Upper lobe of right lung (tissue), 1 donor: ENCODE measurements around the gene XYLT1. TPM values are rescaled to one million over a fixed set of nuclear protein-coding genes. Genes with fewer than 3 reads are reported as not detected.

Experiments
- ATAC-seq: fragments of 200-7000 bp; cut with Tn5 transposase; one replicate; pipeline ENCODE4 v1.9.1; 2020; ENCODE audit warnings: mild to moderate bottlenecking, moderate library complexity
- DNase-seq: peaks from one replicate; pipeline ENCODE4 v3.0.0-alpha.2; 2020
- H3K27ac ChIP-seq: fragments of 200-600 bp; one replicate; pipeline ENCODE4 v1.8.0; 2022
- H3K27me3 ChIP-seq: fragments of 200-600 bp; one replicate; pipeline ENCODE4 v1.8.0; 2022; ENCODE audit warnings: mild to moderate bottlenecking
- H3K36me3 ChIP-seq: fragments of 200-600 bp; one replicate; pipeline ENCODE4 v1.8.0; 2022
- H3K4me1 ChIP-seq: fragments of 200-600 bp; one replicate; pipeline ENCODE4 v1.8.0; 2022
- H3K4me3 ChIP-seq: fragments of 200-600 bp; one replicate; pipeline ENCODE4 v1.8.0; 2022; ENCODE audit warnings: mild to moderate bottlenecking
- H3K9me3 ChIP-seq: fragments of 200-600 bp; one replicate; pipeline ENCODE4 v1.8.0; 2022
- intact Hi-C: fragments of 100-400 bp; cut with DNase I; formaldehyde crosslinking; loops from one replicate; pipeline ENCODE4 v1.11.0; 2022
- total RNA-seq: library from RNA; stranded (reverse); fragmentation: NEBNext Ultra II Directional; extraction: Animal tissue kit (Norgen Biotek cat#: 25700); gene quantifications from one replicate; pipeline ENCODE4 v1.2.1, GENCODE V29; 2021
- TF ChIP-seq, protein P1 (sequence below): fragments of 200-600 bp; IDR thresholded peaks from one replicate; pipeline ENCODE4 v1.8.0; 2022; ENCODE audit warnings: antibody characterized with exemption
- donor health status: DM: no; HTN: yes; CAD: no; lungs with severe emphysema.

Gene XYLT1
- total RNA-seq, 1 donor from 2014 or later = 12.1 TPM

DNA sequence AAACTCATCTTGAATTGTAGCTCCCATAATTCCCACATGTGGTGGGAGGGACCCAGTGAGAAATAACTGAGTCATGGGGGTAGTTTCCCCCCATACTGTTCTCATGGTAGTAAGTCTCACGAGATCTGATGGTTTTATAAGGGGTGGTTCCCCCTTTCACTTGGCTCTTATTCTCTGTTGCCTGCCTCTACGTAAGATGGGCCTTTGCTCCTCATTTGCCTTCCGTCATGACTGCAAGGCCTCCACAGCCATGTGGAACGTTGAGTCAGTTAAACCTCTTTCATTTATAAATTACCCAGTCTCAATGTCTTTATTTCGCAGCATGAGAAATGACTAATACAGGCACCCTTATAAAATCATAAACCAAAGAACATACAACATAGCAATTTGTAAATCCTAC, 79.0 kb downstream of the XYLT1 start:
- intact Hi-C loops = no loop called here
- TF ChIP-seq, protein P1, sequence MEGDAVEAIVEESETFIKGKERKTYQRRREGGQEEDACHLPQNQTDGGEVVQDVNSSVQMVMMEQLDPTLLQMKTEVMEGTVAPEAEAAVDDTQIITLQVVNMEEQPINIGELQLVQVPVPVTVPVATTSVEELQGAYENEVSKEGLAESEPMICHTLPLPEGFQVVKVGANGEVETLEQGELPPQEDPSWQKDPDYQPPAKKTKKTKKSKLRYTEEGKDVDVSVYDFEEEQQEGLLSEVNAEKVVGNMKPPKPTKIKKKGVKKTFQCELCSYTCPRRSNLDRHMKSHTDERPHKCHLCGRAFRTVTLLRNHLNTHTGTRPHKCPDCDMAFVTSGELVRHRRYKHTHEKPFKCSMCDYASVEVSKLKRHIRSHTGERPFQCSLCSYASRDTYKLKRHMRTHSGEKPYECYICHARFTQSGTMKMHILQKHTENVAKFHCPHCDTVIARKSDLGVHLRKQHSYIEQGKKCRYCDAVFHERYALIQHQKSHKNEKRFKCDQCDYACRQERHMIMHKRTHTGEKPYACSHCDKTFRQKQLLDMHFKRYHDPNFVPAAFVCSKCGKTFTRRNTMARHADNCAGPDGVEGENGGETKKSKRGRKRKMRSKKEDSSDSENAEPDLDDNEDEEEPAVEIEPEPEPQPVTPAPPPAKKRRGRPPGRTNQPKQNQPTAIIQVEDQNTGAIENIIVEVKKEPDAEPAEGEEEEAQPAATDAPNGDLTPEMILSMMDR = no peak
- ATAC-seq = no peak
- no peak for DNase-seq
- Histone ChIP-seq H3K36me3 (no peaks in the 10 kb centered on the region), H3K27me3 (no peaks in the 10 kb centered on the region), H3K27ac (no peak overlapping the region), H3K4me3 (no peak overlapping the region), H3K9me3 (no peaks in the 10 kb centered on the region), H3K4me1 (peaks cover 14% of the 10 kb centered on the region)

DNA sequence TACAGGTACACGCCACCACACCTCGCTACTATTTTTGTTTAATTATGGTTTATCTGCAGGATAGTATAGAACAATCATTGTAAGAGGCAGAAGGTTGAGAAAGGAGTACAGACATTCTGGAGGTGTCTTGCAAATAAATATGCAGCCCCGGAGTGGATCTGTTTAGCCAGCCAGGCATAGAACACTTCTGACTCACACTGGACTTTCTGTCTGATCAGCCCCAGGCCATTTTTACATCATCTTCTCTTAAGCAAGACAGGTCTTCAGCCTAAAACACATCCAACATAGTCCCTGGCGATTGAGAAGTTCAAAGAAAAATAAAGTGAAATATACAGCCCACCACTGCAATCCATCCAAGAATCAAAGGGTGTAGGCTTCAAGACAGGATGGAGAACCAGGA, 81.4 kb downstream of the XYLT1 start:
- DNase-seq = no peak
- Histone ChIP-seq H3K27ac (no peak overlapping the region), H3K4me1 (no peaks in the 10 kb centered on the region), H3K9me3 (no peaks in the 10 kb centered on the region), H3K27me3 (no peaks in the 10 kb centered on the region), H3K4me3 (no peak overlapping the region), H3K36me3 (no peaks in the 10 kb centered on the region)
- ATAC-seq = no peak
- TF ChIP-seq, protein P1 = no peak
- intact Hi-C loops = no loop called here

DNA sequence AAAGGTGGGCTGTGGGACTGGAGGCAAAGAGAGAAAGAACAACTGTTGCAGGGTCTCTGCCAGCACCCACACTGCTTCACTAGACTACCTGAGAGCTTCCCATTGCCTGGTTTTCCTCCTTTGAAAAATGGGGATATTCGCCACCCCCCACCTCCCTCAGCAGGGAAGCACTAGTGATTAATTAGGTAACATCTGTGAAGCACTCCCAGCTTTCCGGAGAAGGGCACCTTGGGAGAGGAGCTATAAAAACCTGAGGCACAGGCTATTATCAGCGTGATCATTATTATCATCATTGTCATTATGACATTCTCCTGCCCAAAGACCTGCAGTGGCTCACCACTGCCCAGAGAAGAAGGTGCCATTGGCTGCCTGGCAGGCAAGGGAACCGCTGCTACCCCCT, 83.5 kb downstream of the XYLT1 start:
- no peaks in the 10 kb centered on the region for H3K27me3 ChIP-seq
- H3K27ac ChIP-seq = no peak overlapping the region
- no peak for DNase-seq
- H3K9me3 ChIP-seq = no peaks in the 10 kb centered on the region
- H3K4me3 ChIP-seq = no peak overlapping the region
- TF ChIP-seq, protein P1 = no peak
- no peaks in the 10 kb centered on the region for H3K36me3 ChIP-seq
- intact Hi-C loops = no loop called here
- H3K4me1 ChIP-seq = peaks cover 5% of the 10 kb centered on the region
- no peak for ATAC-seq

DNA sequence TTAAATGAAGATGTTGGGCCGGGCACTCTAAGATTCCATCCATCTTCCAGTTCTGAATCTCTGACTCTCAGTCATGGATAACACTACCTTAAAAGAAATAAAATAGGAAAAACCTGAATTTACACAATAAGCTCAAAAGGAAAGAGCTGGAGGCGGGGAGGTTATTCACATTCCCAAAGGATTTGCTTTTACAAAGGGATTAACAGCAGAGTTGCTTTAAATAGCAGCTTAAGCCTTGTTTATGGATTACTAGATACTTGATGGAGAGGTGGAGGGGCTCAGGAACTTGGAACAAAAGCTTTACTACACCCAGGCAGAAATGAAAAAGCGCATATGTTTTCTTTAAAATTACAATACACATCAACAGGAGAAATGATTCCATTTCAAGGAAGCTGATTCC, 84.5 kb downstream of the XYLT1 start:
- Histone ChIP-seq H3K36me3 (no peaks in the 10 kb centered on the region), H3K4me1 (peaks cover 5% of the 10 kb centered on the region), H3K27me3 (no peaks in the 10 kb centered on the region), H3K9me3 (no peaks in the 10 kb centered on the region), H3K4me3 (no peak overlapping the region), H3K27ac (no peak overlapping the region)
- intact Hi-C loops = no loop called here
- ATAC-seq = no peak
- TF ChIP-seq, protein P1 = no peak
- DNase-seq = no peak

DNA sequence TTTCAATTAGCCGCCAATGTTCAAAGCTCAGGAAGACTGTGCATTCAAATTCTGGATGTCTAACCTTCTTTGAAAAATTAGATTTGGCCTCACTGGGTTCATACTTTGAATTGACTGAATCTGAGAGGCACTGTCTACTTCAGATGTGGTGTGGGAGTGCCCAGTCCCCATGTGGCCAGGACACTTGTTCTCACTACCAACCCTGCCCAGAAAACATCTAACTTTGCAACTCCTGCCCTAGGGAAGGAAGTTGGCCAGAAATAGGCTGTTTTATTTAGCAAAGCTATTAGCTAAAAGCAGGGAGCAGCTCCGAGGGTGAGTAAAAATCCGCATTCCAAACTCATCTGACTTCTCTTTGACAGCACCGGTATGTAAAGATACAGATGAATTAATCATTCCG, 86.3 kb downstream of the XYLT1 start:
- DNase-seq (no peak), ATAC-seq (no peak)
- no peaks in the 10 kb centered on the region for H3K27me3 ChIP-seq
- TF ChIP-seq, protein P1 = no peak
- H3K27ac ChIP-seq = no peak overlapping the region
- H3K4me3 ChIP-seq = no peak overlapping the region
- H3K9me3 ChIP-seq = no peaks in the 10 kb centered on the region
- H3K36me3 ChIP-seq = no peaks in the 10 kb centered on the region
- H3K4me1 ChIP-seq = peaks cover 15% of the 10 kb centered on the region
- intact Hi-C loops = no loop called here
